IMR-90 (cell line): ENCODE data around the gene SSTR1.

Experiments used
- BHLHE40 ChIP-seq: fragments of 150-350 bp; IDR thresholded peaks from 2 replicates; pipeline ENCODE4 v1.6.1; 2016; ENCODE audit warnings: mild to moderate bottlenecking, low read depth, low read length
- CEBPB ChIP-seq: IDR thresholded peaks from 2 replicates; pipeline ENCODE4 v1.6.1; 2012; ENCODE audit warnings: low read depth, low read length, improper control_type of control experiment
- CHD1 ChIP-seq: IDR thresholded peaks from 2 replicates; pipeline ENCODE4 v1.6.1; 2012; ENCODE audit warnings: low read depth, low read length, improper control_type of control experiment
- MAFK ChIP-seq: IDR thresholded peaks from 2 replicates; pipeline ENCODE4 v1.6.1; 2012; ENCODE audit warnings: low read depth, low read length, improper control_type of control experiment
- MAZ ChIP-seq: IDR thresholded peaks from 2 replicates; pipeline ENCODE4 v1.6.1; 2012; ENCODE audit warnings: low read depth, mild to moderate bottlenecking, low read length, improper control_type of control experiment, moderate library complexity, borderline replicate concordance
- MXI1 ChIP-seq: IDR thresholded peaks from 2 replicates; pipeline ENCODE4 v1.6.1; 2012; ENCODE audit warnings: low read depth, mild to moderate bottlenecking, low read length, moderate library complexity, borderline replicate concordance
- NFE2L2 ChIP-seq: fragments of 150-350 bp; IDR thresholded peaks from 2 replicates; pipeline ENCODE4 v1.6.1; 2016; ENCODE audit warnings: low read depth, mild to moderate bottlenecking, low read length
- POLR2A ChIP-seq: IDR thresholded peaks from 2 replicates; pipeline ENCODE4 v1.6.1; 2012; ENCODE audit warnings: mild to moderate bottlenecking, low read depth, low read length
- RAD21 ChIP-seq: IDR thresholded peaks from 2 replicates; pipeline ENCODE4 v1.6.1; 2012; ENCODE audit warnings: low read length, improper control_type of control experiment
- RCOR1 ChIP-seq: IDR thresholded peaks from 2 replicates; pipeline ENCODE4 v1.6.1; 2012; ENCODE audit warnings: mild to moderate bottlenecking, low read length, improper control_type of control experiment; ENCODE audit not compliant: insufficient replicate concordance
- RFX5 ChIP-seq: IDR thresholded peaks from 2 replicates; pipeline ENCODE4 v1.8.0; 2012; ENCODE audit warnings: low read depth, mild to moderate bottlenecking, low read length, moderate library complexity
- USF2 ChIP-seq: fragments of 150-350 bp; IDR thresholded peaks from 2 replicates; pipeline ENCODE4 v1.6.1; 2017; ENCODE audit warnings: mild to moderate bottlenecking, antibody characterized with exemption, low read length, low read depth
- TF ChIP-seq, protein P1 (sequence below): conservative IDR thresholded peaks from 2 replicates; pipeline ENCODE4 v1.5.1; 2012; ENCODE audit warnings: mild to moderate bottlenecking, low read depth, low read length, improper control_type of control experiment
- TF ChIP-seq, protein P2 (sequence below): fragments of 150-350 bp; IDR thresholded peaks from 2 replicates; pipeline ENCODE4 v1.6.1; 2016; ENCODE audit warnings: low read depth, mild to moderate bottlenecking, low read length, moderate library complexity, borderline replicate concordance

- TF ChIP-seq POLR2A: no peak
- TF ChIP-seq, protein P1, sequence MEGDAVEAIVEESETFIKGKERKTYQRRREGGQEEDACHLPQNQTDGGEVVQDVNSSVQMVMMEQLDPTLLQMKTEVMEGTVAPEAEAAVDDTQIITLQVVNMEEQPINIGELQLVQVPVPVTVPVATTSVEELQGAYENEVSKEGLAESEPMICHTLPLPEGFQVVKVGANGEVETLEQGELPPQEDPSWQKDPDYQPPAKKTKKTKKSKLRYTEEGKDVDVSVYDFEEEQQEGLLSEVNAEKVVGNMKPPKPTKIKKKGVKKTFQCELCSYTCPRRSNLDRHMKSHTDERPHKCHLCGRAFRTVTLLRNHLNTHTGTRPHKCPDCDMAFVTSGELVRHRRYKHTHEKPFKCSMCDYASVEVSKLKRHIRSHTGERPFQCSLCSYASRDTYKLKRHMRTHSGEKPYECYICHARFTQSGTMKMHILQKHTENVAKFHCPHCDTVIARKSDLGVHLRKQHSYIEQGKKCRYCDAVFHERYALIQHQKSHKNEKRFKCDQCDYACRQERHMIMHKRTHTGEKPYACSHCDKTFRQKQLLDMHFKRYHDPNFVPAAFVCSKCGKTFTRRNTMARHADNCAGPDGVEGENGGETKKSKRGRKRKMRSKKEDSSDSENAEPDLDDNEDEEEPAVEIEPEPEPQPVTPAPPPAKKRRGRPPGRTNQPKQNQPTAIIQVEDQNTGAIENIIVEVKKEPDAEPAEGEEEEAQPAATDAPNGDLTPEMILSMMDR: no peak
- TF ChIP-seq RCOR1: no peak
- no peak for TF ChIP-seq NFE2L2
- TF ChIP-seq MAZ: no peak
- no peak for TF ChIP-seq RFX5
- TF ChIP-seq USF2: no peak
- no peak for TF ChIP-seq RAD21
- TF ChIP-seq MAFK: no peak
- TF ChIP-seq CEBPB: no peak
- TF ChIP-seq, protein P2, sequence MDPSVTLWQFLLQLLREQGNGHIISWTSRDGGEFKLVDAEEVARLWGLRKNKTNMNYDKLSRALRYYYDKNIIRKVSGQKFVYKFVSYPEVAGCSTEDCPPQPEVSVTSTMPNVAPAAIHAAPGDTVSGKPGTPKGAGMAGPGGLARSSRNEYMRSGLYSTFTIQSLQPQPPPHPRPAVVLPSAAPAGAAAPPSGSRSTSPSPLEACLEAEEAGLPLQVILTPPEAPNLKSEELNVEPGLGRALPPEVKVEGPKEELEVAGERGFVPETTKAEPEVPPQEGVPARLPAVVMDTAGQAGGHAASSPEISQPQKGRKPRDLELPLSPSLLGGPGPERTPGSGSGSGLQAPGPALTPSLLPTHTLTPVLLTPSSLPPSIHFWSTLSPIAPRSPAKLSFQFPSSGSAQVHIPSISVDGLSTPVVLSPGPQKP: no peak
- no peak for TF ChIP-seq BHLHE40
- TF ChIP-seq CHD1: no peak
- TF ChIP-seq MXI1: no peak
These were observed 47.1 kb downstream of the SSTR1 start for GRCh38 chr14:38254571-38255407.
